GM18868 (cell line): ENCODE results near the gene CFAP221.

ENCODE experiments used
- ATAC-seq: cut with Tn5 transposase; IDR thresholded peaks from one replicate; pipeline ENCODE4 v1.9.1; 2021; ENCODE audit warnings: mild to moderate bottlenecking, moderate library complexity; ENCODE audit not compliant: unreplicated experiment

CFAP221 gene

GRCh38 chr2:119544075-119544938 lies at the start of gene CFAP221:
CFAP221 (plus strand) TSS chr2:119544449; CDS start chr2:119546132, 1,683 bp downstream.
- ATAC-seq = peak; percentile 86

- no peak for ATAC-seq
Observed at GRCh38 chr2:119495948-119496347, 48.3 kb upstream of the CFAP221 start.

- ATAC-seq = no peak
Observed at GRCh38 chr2:119496682-119497081, 47.6 kb upstream of the CFAP221 start.

- no peak for ATAC-seq
Observed at GRCh38 chr2:119508756-119509155, 35.5 kb upstream of the CFAP221 start.

GRCh38 chr2:119511989-119512388 lies 32.3 kb upstream of the CFAP221 start:
- no peak for ATAC-seq

GRCh38 chr2:119512946-119513345 lies 31.3 kb upstream of the CFAP221 start:
- no peak for ATAC-seq

- ATAC-seq = no peak
Observed at GRCh38 chr2:119513832-119514231, 30.4 kb upstream of the CFAP221 start.

GRCh38 chr2:119516121-119516520 lies 28.1 kb upstream of the CFAP221 start:
- no peak for ATAC-seq

- peak; percentile 89 for ATAC-seq
Observed at GRCh38 chr2:119517433-119517832, 26.8 kb upstream of the CFAP221 start.

GRCh38 chr2:119518401-119519056 lies 25.7 kb upstream of the CFAP221 start:
- ATAC-seq = no peak

GRCh38 chr2:119519057-119519408 lies 25.2 kb upstream of the CFAP221 start:
- ATAC-seq = no peak

GRCh38 chr2:119520696-119521432 lies 23.4 kb upstream of the CFAP221 start:
- ATAC-seq = no peak

GRCh38 chr2:119521433-119522050 lies 22.7 kb upstream of the CFAP221 start:
- ATAC-seq = no peak

GRCh38 chr2:119522671-119523070 lies 21.6 kb upstream of the CFAP221 start:
- ATAC-seq = no peak

GRCh38 chr2:119523383-119523951 lies 20.8 kb upstream of the CFAP221 start:
- no peak for ATAC-seq

GRCh38 chr2:119523952-119524694 lies 20.1 kb upstream of the CFAP221 start, which contains the start of gene SCTR:
SCTR (minus strand) TSS chr2:119524483; CDS start chr2:119524226, 257 bp downstream.
- ATAC-seq = no peak

GRCh38 chr2:119525614-119526013 lies 18.6 kb upstream of the CFAP221 start:
- no peak for ATAC-seq

GRCh38 chr2:119527999-119528398 lies 16.2 kb upstream of the CFAP221 start:
- ATAC-seq = no peak

- no peak for ATAC-seq
Observed at GRCh38 chr2:119531292-119531691, 13.0 kb upstream of the CFAP221 start.

- no peak for ATAC-seq
Observed at GRCh38 chr2:119533560-119533959, 10.7 kb upstream of the CFAP221 start.
